ENCODE data around the gene FNDC3B. TPM values are rescaled to one million over a fixed set of nuclear protein-coding genes. Genes with fewer than 3 reads are reported as not detected.

Gene FNDC3B
- total and polyA plus RNA-seq, 2 of the 8 experiments (the other 6 are each of a cell fraction or from before 2014, with no cell fraction given): 14.1 to 44.4 TPM

DNA sequence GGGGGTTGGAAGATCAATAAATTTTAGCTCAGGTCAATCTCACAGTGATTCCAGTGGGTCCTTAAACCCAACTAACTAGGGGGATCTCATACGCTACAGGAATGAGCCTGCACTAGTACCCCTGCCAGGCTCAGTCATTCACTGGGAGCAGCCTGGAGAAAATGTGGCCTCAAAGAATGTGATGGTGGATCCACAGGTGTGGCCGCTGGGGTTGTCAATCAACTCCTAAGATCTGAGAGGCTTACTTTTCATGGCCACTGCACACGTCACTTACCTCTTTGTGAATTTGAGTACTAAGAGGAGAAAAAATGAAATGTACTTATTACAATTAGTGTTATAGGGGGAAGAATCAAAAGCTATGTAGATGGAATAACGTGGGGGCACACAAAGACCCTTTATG lies 17.5 kb upstream of the FNDC3B start:
- H3K56ac ChIP-seq (replicated peaks; ENCODE audit: insufficient read length, low read depth, low read length): no peak overlapping the region
- no peak overlapping the region for H2BK5ac ChIP-seq (ENCODE audit: low read depth, low read length)
- no peak for FAIRE-seq
- H4K91ac ChIP-seq (replicated peaks; ENCODE audit: insufficient read length, low read length): no peak overlapping the region
- no peak overlapping the region for H3K23ac ChIP-seq (ENCODE audit: insufficient read length)
- H3K23me2 ChIP-seq (ENCODE audit: low read depth, low read length): no peaks in the 10 kb centered on the region
- no peaks in the 10 kb centered on the region; a peak in 1 of 4 replicates for H3K9me3 ChIP-seq (ENCODE audit: insufficient read depth in 2 of 2, low read depth in 1 of 2, low read length in 1 of 2)
- H3K4ac ChIP-seq (replicated peaks; ENCODE audit: insufficient read length, low read depth, low read length): no peak overlapping the region
- WGBS, 2 experiments (ENCODE audit: extremely low coverage in 1 of 2, insufficient coverage in 1 of 2, insufficient read length in 1 of 2, insufficient replicate concordance in 2 of 2, low coverage in 1 of 2, low lambda C conversion rate in 2 of 2, missing lambda C conversion rate in 1 of 2): 94% methylated on average over 4 of the region's 4 CpGs; no CpG with 5 or more reads in 1 of the 2 experiments
- no peak overlapping the region for H4K8ac ChIP-seq (ENCODE audit: extremely low read depth, insufficient read depth, low read length)
- H2BK20ac ChIP-seq (ENCODE audit: low read length): no peak overlapping the region
- peaks cover 0 to 1% (median 0%) of the 10 kb centered on the region in 4 experiments; a peak in 1 of 7 replicates for H3K27me3 ChIP-seq (replicated peaks in 1 of 4; ENCODE audit: control insufficient read depth in 3 of 4, extremely low read depth in 1 of 4, insufficient read depth in 3 of 4, low read length in 3 of 4)
- H4K20me1 ChIP-seq (replicated peaks in 1 of 2; ENCODE audit: control insufficient read depth in 1 of 2, insufficient read depth in 2 of 2, low read length in 2 of 2): no peaks in the 10 kb centered on the region
- H3K79me2 ChIP-seq (ENCODE audit: control insufficient read depth in 1 of 2, insufficient read depth in 2 of 2, low read length in 2 of 2): no peaks in the 10 kb centered on the region
- H3K36me3 ChIP-seq (ENCODE audit: control insufficient read depth in 2 of 4, insufficient read depth in 4 of 4, low read length in 3 of 4): no peaks in the 10 kb centered on the region
- no peak overlapping the region for H2BK12ac ChIP-seq (ENCODE audit: low read depth, low read length)
- no peak overlapping the region for H2AK5ac ChIP-seq (ENCODE audit: low read depth, low read length)
- no peak overlapping the region for H3K18ac ChIP-seq (ENCODE audit: extremely low read depth, low read length)
- ChIA-PET POLR2A (ENCODE audit: partially characterized antibody) (no interaction called here), CTCF (ENCODE audit: partially characterized antibody) (interaction anchor here (1.5 kb wide), 1 partner anchor 14 kb away, joined by 5 read pairs; no protein-coding TSS in a partner anchor)
- no peak overlapping the region for H4K5ac ChIP-seq (ENCODE audit: insufficient read length, low read depth, low read length)
- H3K14ac ChIP-seq (ENCODE audit: insufficient read length): no peak overlapping the region
- no peak for DNase-seq (ENCODE audit: low read depth in 1 of 2, low spot score in 2 of 2)
- H2AFZ ChIP-seq (ENCODE audit: low read length): no peak overlapping the region
- no peak overlapping the region for H3K4me3 ChIP-seq (ENCODE audit: extremely low read depth in 1 of 4, insufficient read depth in 2 of 4, low read depth in 3 of 4, low read length in 4 of 4)
- no peak overlapping the region for H3K27ac ChIP-seq (ENCODE audit: low read depth, low read length)
- H2BK120ac ChIP-seq (replicated peaks; ENCODE audit: low read depth, low read length): no peak overlapping the region
- no peaks in the 10 kb centered on the region for H3K79me1 ChIP-seq (ENCODE audit: low read depth, low read length)
- H3K4me1 ChIP-seq (replicated peaks in 1 of 4; ENCODE audit: control insufficient read depth in 3 of 4, insufficient read depth in 4 of 4, low read length in 3 of 4): no peaks in the 10 kb centered on the region
- no peak overlapping the region for H3K4me2 ChIP-seq (ENCODE audit: insufficient read depth in 1 of 2, low read depth in 2 of 2, low read length in 2 of 2)
- no peak overlapping the region for H3K9ac ChIP-seq (replicated peaks in 1 of 4; ENCODE audit: extremely low read depth in 1 of 4, low read depth in 3 of 4, low read length in 3 of 4)
- no peak overlapping the region for H2BK15ac ChIP-seq (ENCODE audit: low read length)
- TF ChIP-seq HDAC2 (IDR thresholded peaks at IDR 0.05; ENCODE audit: borderline replicate concordance in 1 of 2, low read depth in 2 of 2, low read length in 2 of 2) (no peak), SIN3A (conservative IDR thresholded peaks at IDR 0.05 in 1 of 2, IDR thresholded peaks at IDR 0.05 in 1 of 2; ENCODE audit: low read depth in 1 of 2, low read length in 2 of 2) (no peak), BRCA1 (IDR thresholded peaks at IDR 0.05; ENCODE audit: low read depth, low read length) (no peak), RXRA (IDR thresholded peaks at IDR 0.05; ENCODE audit: insufficient read depth, low read depth, low read length) (no peak), MAFK (IDR thresholded peaks at IDR 0.05; ENCODE audit: low read depth, low read length) (no peak), BCL11A (IDR thresholded peaks at IDR 0.05; ENCODE audit: low read depth in 2 of 2, low read length in 2 of 2) (no peak), KDM5A (IDR thresholded peaks at IDR 0.05; ENCODE audit: low read length) (no peak), SIRT6 (IDR thresholded peaks at IDR 0.05; ENCODE audit: low read length) (no peak), FOSL1 (IDR thresholded peaks at IDR 0.05; ENCODE audit: insufficient read depth, low read depth, low read length) (no peak), KDM1A (IDR thresholded peaks at IDR 0.05; ENCODE audit: borderline replicate concordance, low read length) (no peak), CBX5 (IDR thresholded peaks at IDR 0.05; ENCODE audit: low read depth, low read length) (no peak)
- TF ChIP-seq, protein P1, sequence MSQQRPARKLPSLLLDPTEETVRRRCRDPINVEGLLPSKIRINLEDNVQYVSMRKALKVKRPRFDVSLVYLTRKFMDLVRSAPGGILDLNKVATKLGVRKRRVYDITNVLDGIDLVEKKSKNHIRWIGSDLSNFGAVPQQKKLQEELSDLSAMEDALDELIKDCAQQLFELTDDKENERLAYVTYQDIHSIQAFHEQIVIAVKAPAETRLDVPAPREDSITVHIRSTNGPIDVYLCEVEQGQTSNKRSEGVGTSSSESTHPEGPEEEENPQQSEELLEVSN (IDR thresholded peaks at IDR 0.05): no peak
- TF ChIP-seq, protein P2, sequence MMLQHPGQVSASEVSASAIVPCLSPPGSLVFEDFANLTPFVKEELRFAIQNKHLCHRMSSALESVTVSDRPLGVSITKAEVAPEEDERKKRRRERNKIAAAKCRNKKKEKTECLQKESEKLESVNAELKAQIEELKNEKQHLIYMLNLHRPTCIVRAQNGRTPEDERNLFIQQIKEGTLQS (IDR thresholded peaks at IDR 0.05; ENCODE audit: insufficient read depth, low read depth, low read length): no peak
